Stimulated activated CD8-positive, alpha-beta memory T cell treated with anti-CD3 and anti-CD28 coated beads, Interleukin-12 subunit alpha, Interleukin-12 subunit beta, amount 100 ng/mL, for 1 hour (primary cell): ENCODE results near the gene SDK1.

ENCODE experiments used
- DNase-seq: peaks from one replicate; pipeline ENCODE4 v3.0.0-alpha.2; 2020; ENCODE audit warnings: low read depth

The SDK1 gene

DNA sequence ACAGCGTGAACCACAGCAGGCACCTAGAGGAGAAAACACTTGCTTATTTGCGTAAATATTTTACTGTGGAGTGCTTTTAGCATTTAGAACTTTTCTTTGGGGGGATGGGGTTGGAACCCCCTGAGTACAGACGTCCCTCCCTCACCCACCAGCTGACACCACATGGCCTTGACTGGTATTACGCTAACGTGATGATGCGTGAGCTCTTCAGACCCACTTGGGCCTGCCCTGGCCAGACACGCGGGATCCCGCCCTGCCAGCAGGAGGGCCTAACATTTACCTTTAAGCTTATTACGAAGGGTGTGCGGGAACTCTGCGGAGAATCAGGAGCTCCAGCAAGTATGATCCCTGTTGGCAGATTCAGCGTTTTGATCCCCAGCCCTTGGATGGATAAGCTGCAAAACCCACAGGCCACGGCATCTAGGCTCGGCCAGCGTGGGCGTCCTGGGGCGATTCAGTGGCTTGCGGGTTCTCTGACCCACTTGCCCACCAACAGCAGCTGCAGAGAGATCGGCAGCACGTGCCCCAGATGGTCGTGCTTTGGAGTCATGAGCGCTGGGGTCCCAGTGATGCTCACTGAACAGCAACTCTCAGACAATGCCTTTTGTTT is 835.6 kb downstream of the SDK1 start:
- DNase-seq: no peak

DNA sequence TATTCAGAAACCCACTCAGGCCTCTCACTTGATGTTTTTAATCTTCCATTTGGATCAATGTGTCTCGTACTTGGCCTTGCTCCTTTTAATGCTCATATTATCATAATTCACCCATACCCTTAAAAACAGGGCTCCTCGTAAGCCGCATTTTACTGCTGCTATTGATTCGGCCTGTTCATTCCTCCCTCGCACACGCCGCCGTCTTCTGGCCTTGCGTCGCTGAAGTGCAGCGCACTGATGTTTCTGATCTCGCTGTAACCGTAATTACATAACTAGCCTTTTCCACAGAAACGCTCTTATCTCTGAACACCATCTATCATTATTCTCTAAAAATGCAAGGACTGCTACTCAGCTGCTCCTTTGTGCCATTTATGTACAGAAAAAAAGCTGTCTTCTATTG is 836.5 kb downstream of the SDK1 start:
- no peak for DNase-seq

DNA sequence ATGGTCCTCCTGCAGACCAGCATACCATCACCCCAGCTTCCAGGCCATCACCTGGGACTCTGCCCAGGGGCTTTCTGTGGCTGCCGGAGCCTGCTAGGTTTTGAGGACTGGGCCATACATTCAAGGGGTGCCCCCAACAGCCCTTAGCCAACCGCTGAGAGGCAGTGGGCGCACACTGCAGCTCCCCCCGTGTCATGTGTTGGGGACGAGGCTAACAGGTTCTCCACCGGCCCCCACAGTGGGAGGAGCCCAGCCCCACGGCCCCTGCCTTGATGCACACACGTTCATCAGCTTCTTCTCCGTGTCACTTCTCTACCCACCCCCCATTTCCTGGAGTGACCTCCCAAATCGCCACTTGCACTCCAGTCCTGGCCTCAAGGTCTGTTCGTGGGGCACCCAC is 837.8 kb downstream of the SDK1 start:
- no peak for DNase-seq

DNA sequence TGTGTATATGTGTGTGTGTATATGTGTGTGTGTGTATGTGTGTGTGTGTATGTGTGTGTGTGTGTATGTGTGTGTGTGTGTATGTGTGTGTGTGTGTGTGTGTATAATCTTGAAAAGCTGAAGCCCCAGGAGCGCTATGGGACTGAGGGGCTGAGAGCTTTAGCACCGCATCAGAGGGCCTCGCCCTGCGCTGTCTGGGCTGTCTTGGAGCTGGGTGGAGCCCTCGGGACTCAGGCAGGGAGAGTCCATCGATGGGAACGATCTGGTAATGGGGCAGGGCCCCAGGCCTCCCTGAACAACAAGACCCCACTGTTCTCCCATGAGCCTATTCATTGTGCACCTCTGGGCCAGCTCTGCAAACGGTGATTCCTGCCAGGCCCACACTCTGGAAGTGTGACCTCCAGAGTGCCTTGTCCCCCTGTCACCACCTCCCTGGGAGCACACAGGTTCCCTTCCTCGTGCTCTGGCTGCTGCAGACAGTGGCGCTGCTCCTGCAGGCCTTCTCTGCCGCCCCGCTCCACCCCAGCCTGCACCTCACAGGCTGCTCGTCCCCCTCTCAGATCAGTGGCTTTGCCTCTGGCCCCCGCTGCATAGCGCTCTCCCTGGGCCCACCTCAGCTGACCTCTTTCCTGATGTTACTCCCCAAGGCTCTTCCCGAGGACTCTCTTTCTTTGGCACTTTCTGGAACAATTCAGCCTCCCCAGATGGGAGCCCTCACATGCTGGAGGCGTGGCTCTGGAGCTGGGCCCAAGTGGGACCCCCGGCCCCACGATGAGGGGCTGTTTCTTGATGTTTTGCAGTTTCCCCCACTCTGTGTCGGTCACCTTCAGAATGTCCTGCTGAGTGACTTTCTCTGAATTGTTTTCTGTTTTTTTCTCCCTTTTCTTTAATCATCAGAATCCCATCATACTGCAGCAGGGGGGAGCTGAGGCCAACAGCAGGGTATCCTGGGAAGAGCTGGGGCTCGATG is 838.9 kb downstream of the SDK1 start:
- DNase-seq: no peak

DNA sequence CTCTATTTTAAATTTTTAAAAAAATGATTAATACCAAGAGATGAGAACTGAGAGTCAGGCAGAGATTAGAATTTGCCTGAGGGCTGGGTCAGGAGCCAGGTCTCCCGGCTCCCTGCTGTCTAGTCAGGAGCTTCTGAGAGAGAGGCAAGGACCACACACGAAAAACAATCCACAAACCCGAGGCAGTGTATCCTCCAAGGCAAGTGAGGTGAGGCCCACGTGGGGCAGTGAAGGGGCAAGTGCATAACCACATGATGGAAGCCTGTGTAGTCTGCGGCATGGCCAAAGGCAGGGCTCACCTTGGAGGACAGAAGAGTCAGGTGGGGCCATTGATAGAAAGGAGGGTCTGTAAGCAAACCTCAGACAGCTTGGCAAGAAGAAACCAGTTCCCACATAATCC is 839.9 kb downstream of the SDK1 start:
- no peak for DNase-seq

DNA sequence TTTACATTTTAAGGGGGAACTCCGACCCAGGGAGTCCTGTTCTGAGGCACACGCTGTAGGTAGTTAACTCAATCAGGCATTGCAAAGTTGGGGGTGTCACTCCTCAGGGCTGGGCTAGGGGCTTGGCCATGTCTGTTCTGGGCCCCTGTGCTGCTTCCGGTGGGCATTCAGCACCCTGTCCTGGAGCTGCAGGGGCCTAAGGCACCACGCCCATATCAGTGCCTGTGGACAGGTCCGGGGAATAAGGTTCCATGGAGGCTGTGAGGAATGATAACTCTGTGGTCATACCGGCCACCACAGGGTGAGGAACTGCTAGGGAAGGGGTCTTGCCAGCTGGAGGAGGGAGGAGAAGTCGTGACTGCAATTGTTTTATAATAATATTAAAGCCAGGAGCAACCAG is 842.0 kb downstream of the SDK1 start:
- no peak for DNase-seq

DNA sequence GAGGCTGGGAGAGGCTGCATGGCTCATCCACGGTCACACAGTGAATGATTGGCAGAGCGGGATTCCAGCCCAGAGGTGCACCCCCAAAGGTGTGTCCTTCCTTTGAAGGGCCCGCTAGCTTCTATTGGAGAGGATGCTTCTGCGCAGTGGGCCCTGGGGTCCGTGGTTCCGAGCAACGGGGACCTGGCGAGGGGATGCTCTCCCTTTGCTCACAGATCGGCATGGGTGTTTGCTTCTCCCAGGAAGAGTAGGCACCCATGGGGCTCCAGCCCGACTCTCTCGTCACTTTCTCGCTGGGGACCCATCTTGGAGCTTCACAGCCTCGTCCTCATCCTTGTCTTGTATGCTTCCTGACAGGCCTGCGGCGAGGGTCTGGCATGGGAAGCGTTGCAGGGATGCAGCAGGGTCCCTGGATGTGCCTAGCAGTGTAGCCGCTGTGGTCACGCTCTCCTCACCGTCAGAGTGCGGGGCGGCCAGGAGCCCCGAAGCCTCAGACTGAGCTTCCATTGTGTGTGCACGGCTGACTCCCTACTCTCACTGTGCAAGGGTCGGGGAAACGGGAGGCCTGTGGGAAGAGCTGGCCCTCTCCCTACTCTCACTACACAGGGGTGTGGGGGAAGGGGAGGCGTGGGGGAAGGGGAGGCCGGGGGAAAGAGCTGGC is 842.6 kb downstream of the SDK1 start:
- no peak for DNase-seq

DNA sequence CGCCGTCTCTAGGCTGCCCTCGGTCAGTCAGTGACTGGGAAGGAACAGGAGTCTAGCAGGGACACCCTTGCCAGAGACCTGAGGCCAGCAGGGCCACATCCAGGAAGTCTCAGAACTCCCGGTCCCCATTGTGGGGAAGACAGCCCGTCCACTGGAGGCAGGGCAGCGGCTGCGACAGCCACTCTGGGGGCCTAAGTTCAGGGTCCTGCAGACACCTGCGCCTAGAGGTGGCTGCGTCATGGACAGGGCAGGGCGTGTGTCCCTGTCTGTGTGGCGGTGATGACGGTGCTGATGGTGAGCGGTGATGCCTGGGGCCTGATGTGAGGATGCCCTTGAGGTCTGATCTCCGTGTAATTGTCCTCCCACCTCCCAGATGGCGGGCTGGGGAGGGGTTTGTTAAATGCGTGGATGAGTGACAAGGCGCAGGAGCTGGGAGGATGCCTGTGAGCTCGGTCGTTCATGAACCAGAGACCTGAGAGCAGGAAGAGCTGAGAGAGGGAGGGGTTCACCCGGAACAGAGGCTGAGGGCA is 843.2 kb downstream of the SDK1 start:
- DNase-seq: no peak

DNA sequence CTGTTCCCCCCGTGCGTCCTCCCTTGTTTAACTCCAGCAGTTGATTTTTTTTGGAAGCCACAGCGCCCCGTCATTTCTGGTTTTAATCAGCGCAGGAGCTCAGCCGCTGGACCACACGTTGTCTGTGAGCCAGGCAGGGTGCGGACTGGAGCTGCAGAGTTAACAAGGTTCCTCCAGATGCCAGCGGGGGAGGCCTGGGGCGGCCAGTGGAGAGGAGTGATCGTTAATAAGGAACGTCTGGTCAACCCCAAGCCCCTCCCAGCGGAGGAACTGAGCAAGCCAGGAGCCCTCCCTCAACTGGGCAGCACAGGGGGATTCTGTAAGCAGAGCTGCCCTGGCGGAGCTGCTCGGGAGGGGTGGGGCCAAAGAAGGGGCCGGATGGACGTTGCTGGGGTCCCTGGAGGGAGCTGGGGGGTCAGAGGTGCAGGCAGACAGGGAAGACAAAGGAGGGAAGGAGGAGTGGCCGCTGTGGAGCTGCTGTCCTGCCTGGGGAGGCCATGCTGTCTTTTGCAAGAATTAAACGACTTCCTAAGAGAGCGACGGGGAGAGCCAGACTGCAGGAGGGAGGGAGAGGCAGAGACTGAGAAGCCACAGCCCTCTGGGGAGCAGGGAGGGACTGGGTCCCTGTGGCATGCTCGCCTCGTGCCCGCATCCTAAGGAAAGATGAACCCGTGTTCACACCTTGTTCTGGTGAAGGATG is 843.9 kb downstream of the SDK1 start:
- DNase-seq: no peak

DNA sequence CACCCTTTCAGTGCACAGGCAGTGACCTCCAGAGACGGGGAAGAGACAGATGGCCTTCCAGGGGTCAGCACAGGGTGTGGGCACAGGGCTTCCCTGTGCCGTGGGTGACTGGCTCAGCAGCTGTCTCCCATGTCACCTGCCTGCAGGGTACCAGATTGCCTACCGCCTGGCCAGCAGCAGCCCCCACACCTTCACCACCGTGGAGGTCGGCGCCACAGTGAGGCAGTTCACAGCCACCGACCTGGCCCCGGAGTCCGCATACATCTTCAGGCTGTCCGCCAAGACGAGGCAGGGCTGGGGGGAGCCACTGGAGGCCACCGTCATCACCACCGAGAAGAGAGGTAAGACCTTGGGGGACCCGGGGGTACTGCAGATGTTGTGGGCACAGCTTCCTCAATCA is 844.5 kb downstream of the SDK1 start:
- DNase-seq: no peak

DNA sequence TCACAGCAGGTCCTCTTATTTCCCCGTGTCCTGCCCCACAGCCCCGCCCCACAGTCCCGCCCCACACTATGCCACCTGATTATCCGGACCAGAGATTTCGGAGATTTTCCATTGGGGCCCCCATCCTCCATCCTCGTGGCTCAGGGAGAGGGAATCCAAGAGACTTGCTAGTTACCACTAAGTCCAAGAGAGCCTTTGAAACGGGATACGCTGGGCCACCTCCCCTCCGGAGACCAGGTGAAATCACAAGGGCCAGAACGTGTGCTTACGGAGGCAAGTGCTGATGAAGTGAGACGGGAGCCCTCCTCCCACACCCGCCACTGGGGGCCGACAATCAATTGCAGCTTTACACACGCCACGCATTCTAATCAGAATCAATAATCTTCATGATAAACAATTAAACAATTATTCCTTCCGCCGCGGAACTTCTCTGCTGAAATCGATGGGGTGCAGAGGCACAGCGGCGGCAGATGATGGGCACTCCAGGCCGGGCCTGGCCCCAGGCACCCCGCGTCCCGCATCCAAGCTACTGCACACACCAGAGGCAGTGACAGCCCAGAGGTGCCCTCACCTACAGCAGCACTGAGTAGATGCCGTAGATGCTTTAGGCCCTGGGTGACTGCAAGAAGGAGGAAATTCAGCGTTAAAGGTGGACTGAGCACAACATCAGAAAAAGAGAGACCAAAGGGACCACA is 847.0 kb downstream of the SDK1 start:
- DNase-seq: no peak

DNA sequence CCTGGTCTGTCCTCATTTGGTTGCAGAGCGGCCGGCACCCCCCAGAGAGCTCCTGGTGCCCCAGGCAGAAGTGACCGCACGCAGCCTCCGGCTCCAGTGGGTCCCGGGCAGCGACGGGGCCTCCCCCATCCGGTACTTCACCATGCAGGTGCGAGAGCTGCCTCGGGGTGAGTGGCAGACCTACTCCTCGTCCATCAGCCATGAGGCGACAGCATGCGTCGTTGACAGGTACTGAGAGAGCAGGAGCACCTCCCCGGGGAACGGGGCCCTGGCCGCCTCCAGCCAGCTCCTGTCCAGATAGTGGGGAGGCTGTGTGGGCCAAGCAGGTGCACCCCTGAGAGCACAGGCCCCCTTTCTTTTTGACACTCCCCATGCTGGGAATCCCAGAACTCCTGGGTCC is 848.2 kb downstream of the SDK1 start:
- DNase-seq: no peak

DNA sequence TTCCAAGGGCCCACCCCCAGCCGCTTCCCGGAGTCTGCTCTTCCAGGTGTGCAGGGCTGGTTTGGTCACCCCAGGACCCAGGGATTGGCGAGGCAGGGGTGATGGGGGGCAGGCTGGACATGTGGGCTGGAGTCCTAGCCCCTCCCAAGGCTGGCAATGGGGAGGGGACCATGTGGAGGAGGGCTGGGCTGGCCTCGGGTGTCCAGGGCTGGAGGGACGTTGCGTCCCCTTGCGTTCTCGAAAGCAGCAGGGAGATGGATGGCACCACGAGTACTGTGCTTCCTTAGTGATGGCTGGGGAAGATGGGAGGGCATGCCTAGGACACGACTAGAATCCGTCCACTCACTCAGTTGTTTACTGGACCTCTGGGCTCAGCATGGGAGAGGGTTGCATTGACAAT is 848.6 kb downstream of the SDK1 start:
- DNase-seq: no peak

DNA sequence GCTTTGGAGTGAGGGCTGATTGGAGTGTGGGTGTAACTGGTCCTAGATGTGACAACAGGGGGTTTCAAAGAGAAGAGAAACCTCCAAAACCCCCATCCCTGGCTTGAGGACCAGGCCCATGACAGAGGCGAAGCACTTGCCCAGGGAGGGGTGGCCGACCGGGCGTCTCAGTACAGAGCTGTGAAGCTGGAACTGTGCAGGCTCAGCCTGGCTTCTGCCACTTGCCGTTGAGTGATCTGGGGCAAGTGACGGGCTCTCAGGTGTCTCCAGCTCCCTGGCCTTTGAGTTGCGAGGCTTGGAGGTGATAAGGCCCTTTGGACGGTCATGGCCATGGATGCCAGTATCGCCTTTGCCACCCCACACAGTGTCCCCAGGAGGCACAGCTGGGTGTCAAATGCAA is 849.7 kb downstream of the SDK1 start:
- no peak for DNase-seq

DNA sequence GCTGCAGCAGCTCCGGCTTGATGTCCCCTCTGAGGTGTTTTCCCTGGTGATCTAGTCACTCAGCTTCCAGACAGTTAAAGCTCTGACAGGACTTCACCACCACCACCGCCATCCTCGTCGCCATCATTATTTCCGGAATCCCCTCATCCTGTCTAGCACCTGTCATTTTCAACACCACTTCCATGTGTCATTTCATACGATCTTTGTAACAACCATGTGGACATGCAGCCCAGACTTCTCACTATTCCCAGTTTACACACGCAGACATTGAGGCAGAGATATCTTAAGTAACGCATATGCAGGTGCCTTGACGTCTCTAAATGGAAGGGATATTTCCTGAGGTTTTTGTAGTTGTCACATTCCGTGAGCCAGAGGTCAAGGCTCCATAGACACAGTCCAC is 850.5 kb downstream of the SDK1 start:
- no peak for DNase-seq

DNA sequence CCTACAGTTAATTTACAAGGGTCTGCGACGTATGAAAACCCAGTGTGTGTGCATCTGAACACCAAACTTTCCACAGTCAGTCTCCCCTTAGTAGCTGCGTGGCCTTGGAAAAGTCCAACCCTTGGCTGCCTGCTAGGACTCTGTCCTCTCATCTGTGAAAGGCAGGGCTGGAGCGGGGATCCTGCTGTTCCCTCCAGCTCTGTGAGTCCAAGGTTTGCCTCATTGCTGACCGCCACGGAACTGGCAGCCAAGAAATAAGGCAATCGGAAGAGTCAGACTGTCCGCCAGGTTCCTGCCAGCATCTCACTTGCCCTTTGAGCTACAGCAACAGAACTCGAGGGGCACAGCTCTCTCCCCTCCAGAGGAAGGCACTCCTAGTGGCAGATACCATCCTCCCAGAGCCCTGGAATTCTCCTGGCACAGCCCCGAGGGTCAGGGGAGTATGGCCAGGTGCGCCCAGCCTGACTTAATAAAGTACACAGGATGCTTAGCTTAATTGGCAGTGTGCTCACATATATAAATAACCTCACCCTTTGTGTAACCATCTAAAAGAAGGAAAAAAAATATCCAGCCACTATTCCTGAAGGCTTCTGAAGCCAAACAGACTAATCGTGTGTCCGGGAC is 851.0 kb downstream of the SDK1 start:
- DNase-seq: no peak

DNA sequence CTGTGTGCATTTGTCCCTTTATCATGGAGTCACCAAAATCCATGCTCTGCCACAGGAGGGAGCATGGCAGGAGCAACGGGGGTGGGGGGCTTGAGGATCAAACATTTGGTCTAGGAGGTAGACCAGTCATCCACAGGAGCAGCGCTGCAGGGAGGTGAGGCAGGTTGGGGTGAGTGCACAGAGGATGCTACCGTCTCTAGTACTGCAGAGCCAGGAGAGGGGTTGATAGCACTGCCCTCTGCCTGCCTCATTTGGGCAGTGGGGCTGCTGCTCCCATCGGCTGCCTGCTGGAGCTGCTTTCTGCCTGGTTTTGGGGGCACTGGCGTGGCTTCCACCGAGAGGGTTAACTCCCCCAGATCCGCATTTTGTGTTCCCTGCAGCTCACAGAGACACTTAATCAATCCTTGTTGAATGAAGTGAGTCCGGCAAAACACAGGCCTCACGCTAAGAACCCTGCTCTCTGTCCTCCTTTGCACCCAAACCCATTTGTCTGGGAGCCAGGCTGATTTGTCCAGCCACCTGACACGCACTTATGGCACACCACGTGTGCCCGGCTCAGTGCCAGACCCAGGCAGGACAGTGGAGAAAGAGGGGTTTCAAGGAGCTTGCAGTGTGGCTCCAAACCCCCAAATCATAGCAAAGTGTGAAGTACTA is 854.0 kb downstream of the SDK1 start:
- DNase-seq: no peak

DNA sequence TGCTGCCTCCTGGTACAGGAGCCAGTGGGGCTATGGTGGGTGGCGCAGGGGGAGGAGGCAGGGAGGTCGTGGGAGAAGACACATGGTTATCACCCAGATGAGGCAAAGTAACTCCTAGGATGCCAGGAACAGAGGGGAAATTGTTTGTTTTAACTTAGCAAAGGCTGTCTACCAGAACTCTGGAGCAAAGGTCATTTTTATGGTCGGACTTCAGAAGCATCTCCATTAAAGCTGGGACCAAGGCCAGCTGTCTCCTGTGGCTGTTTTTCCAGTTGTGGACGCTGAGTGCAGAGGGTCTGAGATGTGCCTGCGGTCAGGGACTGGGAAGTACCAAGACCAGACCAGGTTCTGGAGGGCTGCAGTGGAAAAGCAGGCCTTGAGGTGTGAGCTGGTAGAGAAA is 855.1 kb downstream of the SDK1 start:
- DNase-seq: no peak

DNA sequence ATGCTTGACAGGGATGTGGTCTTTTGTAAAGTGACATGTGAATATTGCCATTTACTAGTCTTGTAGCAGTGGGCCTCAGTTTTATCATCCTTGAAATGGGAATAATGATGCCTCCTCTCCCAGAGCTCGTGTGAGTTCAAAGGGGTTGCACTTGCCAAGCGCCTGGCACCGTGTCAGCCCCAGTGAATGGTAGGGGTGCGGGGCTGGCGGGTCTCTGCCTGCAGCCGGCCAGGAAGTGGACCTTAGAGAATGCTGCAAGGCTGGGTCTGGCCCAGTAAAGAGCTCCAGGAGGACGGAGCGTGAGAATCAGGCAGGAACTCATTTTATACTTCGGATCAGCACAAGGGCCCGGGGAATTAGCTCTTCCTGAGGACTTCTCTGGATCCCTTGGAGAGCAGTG is 856.6 kb downstream of the SDK1 start:
- no peak for DNase-seq

DNA sequence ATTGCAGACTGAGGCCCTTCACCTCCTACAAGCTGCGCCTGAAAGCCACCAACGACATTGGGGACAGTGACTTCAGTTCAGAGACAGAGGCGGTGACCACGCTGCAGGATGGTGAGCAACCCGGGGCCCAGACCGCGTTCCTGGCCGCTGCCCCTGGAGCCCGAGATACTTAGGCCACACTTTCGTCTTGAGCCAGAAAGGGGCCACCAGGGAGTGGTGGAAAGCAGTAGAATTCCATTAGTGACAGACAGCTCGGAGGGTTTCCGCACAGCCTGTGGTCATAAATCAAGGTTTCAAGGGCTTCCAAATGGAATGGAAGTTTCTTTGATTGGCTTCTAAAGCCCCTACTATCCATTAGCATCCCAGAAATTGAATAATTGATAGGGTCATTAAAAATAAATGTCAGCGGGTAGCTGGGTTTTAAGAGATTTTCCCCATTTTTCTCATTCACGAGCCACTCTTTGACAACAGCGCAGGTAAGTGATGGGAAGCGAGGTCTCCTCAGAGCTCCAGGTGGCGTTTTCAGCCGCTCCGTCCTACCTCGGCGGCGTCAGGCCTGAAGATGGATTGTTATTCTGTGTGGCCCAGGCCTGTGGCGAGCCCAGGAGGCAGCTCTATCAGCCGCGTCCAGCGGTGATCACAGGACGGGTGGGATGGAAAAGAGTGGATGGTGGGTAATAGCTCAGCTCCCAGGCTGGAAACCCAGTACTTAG is 857.5 kb downstream of the SDK1 start:
- no peak for DNase-seq
